Activated CD8-positive, alpha-beta T cell treated with anti-CD3 and anti-CD28 coated beads, Interleukin-2, amount 10 ng/mL, durations not matched to agents 7 days and 5 days (primary cell): Measurements from ENCODE around the gene BCL2. TPM values are rescaled to one million over a fixed set of nuclear protein-coding genes. Genes with fewer than 3 reads are reported as not detected.

Experiments used
- ATAC-seq: fragments of 150-1000 bp; cut with Tn5 transposase; one replicate; pipeline ENCODE4 v1.10.0; 2021; ENCODE audit warnings: moderate library complexity
- CTCF ChIA-PET: fragments of 350-600 bp; sonication (Branson Sonifier 250); formaldehyde crosslinking; loops from one replicate; lab custom pipeline; 2021; ENCODE audit warnings: antibody characterized with exemption; lab: Charles Lee
- POLR2A ChIA-PET: fragments of 350-600 bp; sonication (Branson Sonifier 250); formaldehyde crosslinking; loops from one replicate; lab custom pipeline; 2021; ENCODE audit warnings: antibody characterized with exemption; lab: Charles Lee
- DNase-seq: peaks from one replicate; pipeline ENCODE4 v3.0.0-alpha.2; 2020
- H3K27ac Mint-ChIP-seq: one replicate; pipeline ENCODE4 v1.8.0; 2021; ENCODE audit warnings: mild to moderate bottlenecking, mixed read lengths
- H3K27me3 Mint-ChIP-seq: one replicate; pipeline ENCODE4 v1.8.0; 2021; ENCODE audit warnings: low read depth, mixed read lengths
- H3K36me3 Mint-ChIP-seq: one replicate; pipeline ENCODE4 v1.8.0; 2021; ENCODE audit warnings: low read depth, mixed read lengths
- H3K4me1 Mint-ChIP-seq: one replicate; pipeline ENCODE4 v1.8.0; 2021; ENCODE audit warnings: low read depth, mixed read lengths
- H3K4me3 Mint-ChIP-seq: one replicate; pipeline ENCODE4 v1.8.0; 2021; ENCODE audit warnings: mild to moderate bottlenecking, mixed read lengths
- H3K9me3 Mint-ChIP-seq: one replicate; pipeline ENCODE4 v1.8.0; 2022; ENCODE audit warnings: mixed read lengths; ENCODE audit not compliant: insufficient read depth
- total RNA-seq, 2 experiments: library from RNA; stranded (reverse); gene quantifications; one replicate each; pipeline ENCODE4 v1.2.3, GENCODE V29; 2021

Gene BCL2
- total RNA-seq, 2 experiments from 2014 or later, result 140 TPM

- Mint-ChIP-seq H3K27ac (peak overlapping the region; percentile 26), H3K9me3 (no peaks in the 10 kb centered on the region), H3K4me1 (peaks cover 91% of the 10 kb centered on the region), H3K4me3 (peak overlapping the region; percentile 0), H3K27me3 (no peaks in the 10 kb centered on the region), H3K36me3 (peaks cover 85% of the 10 kb centered on the region)
- no peak for DNase-seq
- ATAC-seq, result peak; percentile 60
- ChIA-PET CTCF (interaction anchor here (1.0 to 1.3 kb wide), 2 partner anchors 8 to 178 kb away, joined by 3 to 5 read pairs; no protein-coding TSS in a partner anchor), POLR2A (no interaction called here)
These were observed 10.1 kb downstream of the BCL2 start for GRCh38 chr18:63309422-63309821.

GRCh38 chr18:63307551-63308200 is 11.9 kb downstream of the BCL2 start:
- H3K4me3 Mint-ChIP-seq, result no peak overlapping the region
- H3K27me3 Mint-ChIP-seq, result no peaks in the 10 kb centered on the region
- ATAC-seq (no peak), DNase-seq (no peak)
- POLR2A ChIA-PET, result interaction anchor here (0.6 to 1.9 kb wide), 2 partner anchors 10 to 170 kb away, joined by 3 to 9 read pairs; no protein-coding TSS in a partner anchor
- CTCF ChIA-PET, result interaction anchor here (1.1 to 8.7 kb wide), 7 partner anchors 9 to 325 kb away, joined by 3 to 84 read pairs (median 4); partner anchors contain the start of gene BCL2
- peaks cover 88% of the 10 kb centered on the region for H3K4me1 Mint-ChIP-seq
- no peaks in the 10 kb centered on the region for H3K9me3 Mint-ChIP-seq
- no peak overlapping the region for H3K27ac Mint-ChIP-seq
- H3K36me3 Mint-ChIP-seq, result peaks cover 79% of the 10 kb centered on the region

- H3K4me1 Mint-ChIP-seq, result peaks cover 89% of the 10 kb centered on the region
- no peak overlapping the region for H3K27ac Mint-ChIP-seq
- CTCF ChIA-PET, result interaction anchor here (1.1 to 8.7 kb wide), 7 partner anchors 8 to 324 kb away, joined by 3 to 84 read pairs (median 4); partner anchors contain the start of gene BCL2
- POLR2A ChIA-PET, result interaction anchor here (0.6 to 1.9 kb wide), 2 partner anchors 11 to 169 kb away, joined by 3 to 9 read pairs; no protein-coding TSS in a partner anchor
- H3K36me3 Mint-ChIP-seq, result peaks cover 79% of the 10 kb centered on the region
- no peaks in the 10 kb centered on the region for H3K9me3 Mint-ChIP-seq
- H3K27me3 Mint-ChIP-seq, result no peaks in the 10 kb centered on the region
- no peak overlapping the region for H3K4me3 Mint-ChIP-seq
- no peak for DNase-seq
- ATAC-seq, result no peak
These were observed 12.6 kb downstream of the BCL2 start for GRCh38 chr18:63306819-63307550.

- Mint-ChIP-seq H3K36me3 (peaks cover 79% of the 10 kb centered on the region), H3K27ac (no peak overlapping the region), H3K9me3 (no peaks in the 10 kb centered on the region), H3K4me3 (no peak overlapping the region), H3K27me3 (no peaks in the 10 kb centered on the region), H3K4me1 (peaks cover 89% of the 10 kb centered on the region)
- DNase-seq, result no peak
- ChIA-PET POLR2A (no interaction called here), CTCF (interaction anchor here (8.7 kb wide), 1 partner anchor 12 kb away, joined by 84 read pairs; the partner anchor contains the start of gene BCL2)
- ATAC-seq, result no peak
These were observed 13.3 kb downstream of the BCL2 start for GRCh38 chr18:63306249-63306648.

GRCh38 chr18:63303547-63303946 is 16.0 kb downstream of the BCL2 start:
- ChIA-PET CTCF (interaction anchor here (1.6 to 8.7 kb wide), 2 partner anchors 15 to 136 kb away, joined by 6 to 84 read pairs; partner anchors contain the start of gene BCL2), POLR2A (interaction anchor here (0.6 kb wide), 1 partner anchor 98 kb away, joined by 3 read pairs; no protein-coding TSS in a partner anchor)
- DNase-seq, result no peak
- Mint-ChIP-seq H3K27me3 (no peaks in the 10 kb centered on the region), H3K36me3 (peaks cover 87% of the 10 kb centered on the region), H3K27ac (peak overlapping the region; percentile 68), H3K9me3 (no peaks in the 10 kb centered on the region), H3K4me1 (peaks cover 93% of the 10 kb centered on the region), H3K4me3 (peak overlapping the region; percentile 17)
- ATAC-seq, result no peak

- Mint-ChIP-seq H3K4me1 (peaks cover 94% of the 10 kb centered on the region), H3K27me3 (no peaks in the 10 kb centered on the region), H3K9me3 (no peaks in the 10 kb centered on the region), H3K27ac (peak overlapping the region; percentile 84), H3K36me3 (peaks cover 89% of the 10 kb centered on the region), H3K4me3 (peak overlapping the region; percentile 55)
- ATAC-seq, result peak; percentile 26
- no peak for DNase-seq
- POLR2A ChIA-PET, result interaction anchor here (0.6 to 1.8 kb wide), 5 partner anchors 10 to 142 kb away, joined by 3 to 5 read pairs (median 4); no protein-coding TSS in a partner anchor
- CTCF ChIA-PET, result interaction anchor here (0.9 to 8.7 kb wide), 4 partner anchors 10 to 99 kb away, joined by 4 to 84 read pairs (median 7); partner anchors contain the start of gene BCL2
These were observed 16.7 kb downstream of the BCL2 start for GRCh38 chr18:63302636-63303405.

- Mint-ChIP-seq H3K9me3 (no peaks in the 10 kb centered on the region), H3K27me3 (no peaks in the 10 kb centered on the region), H3K4me1 (peaks cover 94% of the 10 kb centered on the region), H3K27ac (peak overlapping the region; percentile 84), H3K36me3 (peaks cover 89% of the 10 kb centered on the region), H3K4me3 (peak overlapping the region; percentile 55)
- DNase-seq, result no peak
- CTCF ChIA-PET, result interaction anchor here (0.9 to 8.7 kb wide), 5 partner anchors 10 to 148 kb away, joined by 4 to 84 read pairs (median 6); partner anchors contain the start of gene BCL2
- POLR2A ChIA-PET, result interaction anchor here (1.0 to 1.8 kb wide), 4 partner anchors 10 to 141 kb away, joined by 3 to 5 read pairs (median 4); no protein-coding TSS in a partner anchor
- no peak for ATAC-seq
These were observed 17.3 kb downstream of the BCL2 start for GRCh38 chr18:63302220-63302619.

- Mint-ChIP-seq H3K4me3 (peak overlapping the region; percentile 55), H3K27ac (peak overlapping the region; percentile 78), H3K36me3 (peaks cover 85% of the 10 kb centered on the region), H3K9me3 (no peaks in the 10 kb centered on the region), H3K4me1 (peaks cover 88% of the 10 kb centered on the region), H3K27me3 (no peaks in the 10 kb centered on the region)
- ATAC-seq (no peak), DNase-seq (no peak)
- ChIA-PET CTCF (interaction anchor here (0.6 to 8.7 kb wide), 6 partner anchors 13 to 147 kb away, joined by 3 to 84 read pairs (median 4); partner anchors contain the start of gene BCL2), POLR2A (interaction anchor here (0.9 to 4.2 kb wide), 5 partner anchors 9 to 140 kb away, joined by 3 to 21 read pairs (median 5); no protein-coding TSS in a partner anchor)
These were observed 18.1 kb downstream of the BCL2 start for GRCh38 chr18:63301434-63301833.

- Mint-ChIP-seq H3K27ac (peak overlapping the region; percentile 86), H3K4me3 (peak overlapping the region; percentile 62), H3K9me3 (no peaks in the 10 kb centered on the region), H3K27me3 (no peaks in the 10 kb centered on the region), H3K36me3 (peaks cover 90% of the 10 kb centered on the region), H3K4me1 (peaks cover 89% of the 10 kb centered on the region)
- peak; percentile 67 for ATAC-seq
- peak; percentile 70 for DNase-seq
- ChIA-PET CTCF (interaction anchor here (0.7 to 8.7 kb wide), 7 partner anchors 7 to 92 kb away, joined by 3 to 84 read pairs (median 4); partner anchors contain the start of gene BCL2), POLR2A (interaction anchor here (0.7 to 4.2 kb wide), 7 partner anchors 15 to 138 kb away, joined by 3 to 24 read pairs (median 4); partner anchors contain the start of gene BCL2)
These were observed 19.5 kb downstream of the BCL2 start for GRCh38 chr18:63299837-63300745.
